AG10803 (cell line): Measurements from ENCODE around the gene CELF5.

Experiments used
- DNase-seq: peaks from one replicate; pipeline ENCODE4 v3.0.0; 2010; ENCODE audit warnings: low read depth
- H3K4me3 ChIP-seq: 2 replicates; pipeline ENCODE4 v1.5.1; 2011; ENCODE audit warnings: mild to moderate bottlenecking, low read length, control low read depth
- TF ChIP-seq, protein P1 (sequence below): conservative IDR thresholded peaks from 2 replicates; pipeline ENCODE4 v1.5.1; 2011; ENCODE audit warnings: mild to moderate bottlenecking, low read length, control low read depth, inconsistent platforms

Gene CELF5

DNA sequence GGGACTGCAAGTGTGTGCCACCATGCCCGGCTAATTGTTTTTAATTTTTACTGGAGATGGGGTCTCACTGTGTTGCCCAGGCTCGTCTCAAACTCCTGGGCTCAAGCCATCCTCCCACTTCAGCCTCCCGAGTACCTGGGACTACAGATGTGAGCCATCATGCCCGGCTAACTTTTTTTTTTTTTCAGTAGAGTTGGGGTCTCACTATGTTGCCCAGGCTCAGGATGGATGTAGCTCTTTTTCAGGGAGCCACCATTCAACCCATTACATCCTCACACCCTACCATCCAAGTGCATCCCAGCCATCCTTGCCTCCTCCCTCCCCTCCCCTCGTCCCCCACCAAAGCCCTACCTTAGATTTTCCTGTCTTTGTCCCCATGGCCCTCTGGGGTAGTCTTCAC, 14.9 kb downstream of the CELF5 start:
- TF ChIP-seq, protein P1, sequence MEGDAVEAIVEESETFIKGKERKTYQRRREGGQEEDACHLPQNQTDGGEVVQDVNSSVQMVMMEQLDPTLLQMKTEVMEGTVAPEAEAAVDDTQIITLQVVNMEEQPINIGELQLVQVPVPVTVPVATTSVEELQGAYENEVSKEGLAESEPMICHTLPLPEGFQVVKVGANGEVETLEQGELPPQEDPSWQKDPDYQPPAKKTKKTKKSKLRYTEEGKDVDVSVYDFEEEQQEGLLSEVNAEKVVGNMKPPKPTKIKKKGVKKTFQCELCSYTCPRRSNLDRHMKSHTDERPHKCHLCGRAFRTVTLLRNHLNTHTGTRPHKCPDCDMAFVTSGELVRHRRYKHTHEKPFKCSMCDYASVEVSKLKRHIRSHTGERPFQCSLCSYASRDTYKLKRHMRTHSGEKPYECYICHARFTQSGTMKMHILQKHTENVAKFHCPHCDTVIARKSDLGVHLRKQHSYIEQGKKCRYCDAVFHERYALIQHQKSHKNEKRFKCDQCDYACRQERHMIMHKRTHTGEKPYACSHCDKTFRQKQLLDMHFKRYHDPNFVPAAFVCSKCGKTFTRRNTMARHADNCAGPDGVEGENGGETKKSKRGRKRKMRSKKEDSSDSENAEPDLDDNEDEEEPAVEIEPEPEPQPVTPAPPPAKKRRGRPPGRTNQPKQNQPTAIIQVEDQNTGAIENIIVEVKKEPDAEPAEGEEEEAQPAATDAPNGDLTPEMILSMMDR, result no peak
- no peak overlapping the region for H3K4me3 ChIP-seq
- no peak for DNase-seq

DNA sequence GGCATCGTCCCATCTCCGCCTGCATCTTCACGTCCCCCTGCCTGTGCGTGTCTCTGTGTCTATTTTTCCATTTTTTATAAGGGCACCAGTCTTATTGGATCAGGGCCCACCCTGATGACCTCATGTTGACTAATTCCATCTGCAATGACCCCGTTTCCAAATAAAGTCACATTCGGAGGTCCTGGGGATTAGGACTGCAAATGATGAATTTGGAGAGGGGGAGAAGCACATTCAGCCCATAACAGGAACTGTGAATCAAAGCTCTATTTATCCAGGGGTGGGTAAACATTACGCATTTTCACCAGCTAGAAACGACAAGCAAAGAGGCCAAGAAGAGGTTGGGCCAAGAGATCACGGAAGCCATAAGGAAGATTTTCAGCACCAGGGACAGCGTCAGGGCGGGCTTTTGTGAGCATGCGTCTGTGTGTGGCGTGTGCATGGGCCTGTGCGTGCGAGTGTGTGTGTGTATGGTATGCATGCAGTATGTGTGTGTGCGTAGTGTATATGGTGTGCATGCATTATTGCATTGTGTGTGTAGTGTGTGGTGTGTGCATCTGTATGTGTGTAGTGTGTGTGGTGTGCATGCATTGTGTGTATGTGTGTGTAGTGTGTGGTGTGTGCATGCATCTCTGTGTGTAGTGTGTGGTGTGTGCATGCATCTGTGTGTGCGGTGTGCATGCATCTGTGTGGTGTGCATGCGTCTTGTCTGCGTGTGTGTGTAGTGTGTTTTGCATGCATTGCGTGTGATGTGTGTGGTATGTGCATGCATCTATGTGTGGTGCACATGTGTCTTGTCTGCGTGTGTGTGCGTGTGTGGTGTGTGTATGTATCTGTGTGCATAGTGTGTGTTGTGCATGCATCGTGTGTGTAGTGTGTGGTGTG, 19.6 kb downstream of the CELF5 start:
- TF ChIP-seq, protein P1, result no peak
- peak; percentile 46 for DNase-seq
- H3K4me3 ChIP-seq, result no peak overlapping the region

DNA sequence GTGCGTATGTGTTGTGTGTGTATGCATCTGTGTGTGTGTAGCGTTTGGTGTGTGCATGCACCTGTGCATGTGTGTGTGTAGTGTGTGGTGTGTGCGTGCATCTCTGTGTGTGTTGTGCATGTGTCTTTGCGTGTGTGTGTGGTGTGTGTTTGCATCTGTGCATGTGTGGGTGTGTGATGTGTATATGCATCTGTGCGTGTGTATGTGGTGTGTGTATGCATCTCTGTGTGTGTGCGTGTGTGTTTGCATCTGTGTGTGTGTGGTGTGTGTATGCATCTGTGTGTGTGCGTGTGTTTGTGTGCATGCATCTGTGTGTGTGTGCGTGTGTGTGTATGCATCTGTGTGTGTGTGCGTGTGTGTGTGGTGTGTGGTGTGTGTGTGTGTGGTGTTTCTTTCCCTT, 20.6 kb downstream of the CELF5 start:
- TF ChIP-seq, protein P1, result no peak
- no peak for DNase-seq
- no peak overlapping the region for H3K4me3 ChIP-seq

DNA sequence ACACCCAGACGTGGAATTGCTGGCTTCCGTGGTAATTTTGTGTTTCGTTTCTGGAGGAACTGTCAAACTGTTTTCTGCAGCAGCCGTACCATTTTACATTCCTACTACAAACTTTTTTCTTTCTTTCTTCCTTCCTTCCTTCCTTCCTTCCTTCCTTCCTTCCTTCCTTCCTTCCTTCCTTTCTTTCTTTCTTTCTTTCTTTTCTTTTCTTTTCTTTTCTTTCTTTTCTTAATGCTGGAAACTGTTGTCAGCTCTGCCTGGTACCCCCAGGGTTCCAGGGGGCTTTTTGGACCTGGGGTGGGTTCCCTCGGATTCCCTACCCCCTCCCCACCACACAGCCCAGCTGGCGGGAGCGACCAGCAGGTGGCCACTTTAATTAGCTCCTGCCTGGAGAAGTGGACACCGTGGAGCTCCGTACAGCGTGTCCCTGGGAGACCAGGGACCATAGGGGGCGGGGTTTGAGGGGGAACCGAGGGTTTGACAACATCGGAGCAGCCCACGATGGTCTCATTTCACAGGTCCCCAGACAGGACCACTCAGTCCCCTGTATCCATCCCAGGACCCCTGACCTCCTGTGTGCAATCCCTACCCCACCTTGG, 24.4 kb downstream of the CELF5 start:
- TF ChIP-seq, protein P1, result no peak
- no peak overlapping the region for H3K4me3 ChIP-seq
- no peak for DNase-seq

DNA sequence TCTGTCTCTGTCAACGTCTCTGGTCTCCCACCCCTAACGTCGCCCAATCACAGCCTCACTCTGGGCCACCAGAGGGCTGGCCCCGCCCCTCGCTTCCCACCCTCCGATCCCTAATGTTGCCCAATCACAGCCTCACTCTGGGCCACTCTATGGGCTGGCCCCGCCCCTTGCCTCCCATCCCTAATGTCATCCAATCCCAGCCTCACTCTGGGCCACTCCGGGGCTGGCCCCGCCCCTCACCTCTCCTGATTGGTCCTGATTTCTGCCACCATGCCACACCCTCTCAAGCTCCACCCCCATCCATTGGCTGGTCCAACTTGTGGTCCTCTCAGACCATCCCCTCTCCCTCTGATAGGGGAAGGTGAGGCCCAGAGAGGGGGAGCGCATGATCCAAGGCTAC, 24.9 kb downstream of the CELF5 start:
- H3K4me3 ChIP-seq, result no peak overlapping the region
- no peak for DNase-seq
- TF ChIP-seq, protein P1, result no peak

DNA sequence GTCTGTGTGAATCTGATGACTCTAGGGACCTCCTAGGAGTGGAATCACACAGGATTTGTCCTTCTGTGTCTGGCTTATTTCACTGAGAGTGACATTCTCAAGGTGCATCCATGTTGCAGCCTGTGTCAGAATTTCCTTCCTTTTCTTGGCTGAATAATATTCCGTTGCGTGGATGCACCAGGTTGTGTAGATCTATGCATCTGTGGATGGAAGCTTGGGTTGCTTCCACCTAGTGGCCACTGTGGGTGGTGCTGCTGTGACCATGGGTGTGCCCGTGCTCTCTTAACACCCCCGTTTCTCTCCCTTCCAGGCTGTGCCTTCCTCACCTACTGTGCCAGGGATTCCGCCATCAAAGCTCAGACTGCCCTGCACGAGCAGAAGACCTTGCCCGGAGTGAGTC, 26.2 kb downstream of the CELF5 start:
- TF ChIP-seq, protein P1, result peak; percentile 58
- no peak for DNase-seq
- no peak overlapping the region for H3K4me3 ChIP-seq

DNA sequence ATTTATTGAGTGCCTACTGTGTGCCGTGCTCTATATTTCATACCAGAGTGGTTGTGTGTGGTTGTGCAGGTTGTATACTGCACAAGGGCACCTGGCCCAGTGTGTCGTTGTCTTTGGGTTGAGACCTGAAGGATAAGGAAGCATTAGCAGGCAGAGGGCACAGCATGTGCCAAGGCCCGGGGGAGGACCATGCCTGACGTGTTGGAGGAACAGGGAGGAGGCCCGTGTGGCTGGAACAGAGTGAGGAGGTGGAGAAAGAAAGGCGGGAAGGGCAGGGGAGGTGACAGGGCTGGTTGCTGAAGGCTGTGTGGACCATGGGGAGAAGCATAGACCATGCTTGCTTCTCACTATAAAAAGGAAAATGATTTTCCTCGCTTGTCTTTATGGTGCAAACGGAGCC, 26.8 kb downstream of the CELF5 start:
- DNase-seq, result no peak
- TF ChIP-seq, protein P1, result no peak
- H3K4me3 ChIP-seq, result no peak overlapping the region
